ENCODE measurements around the gene RAB5B.

The RAB5B gene

GRCh38 chr12:56041552-56042429 is 67.9 kb downstream of the RAB5B start, which contains the start of gene RPS26 (continued):
- TF ChIP-seq ZBTB11 (tag by site-specific recombination; conservative IDR thresholded peaks at IDR 0.05; ENCODE audit: low read depth) (peak; percentile 95), ZNF239 (tag by site-specific recombination; IDR thresholded peaks at IDR 0.05) (no peak), PRDM4 (tag by site-specific recombination; IDR thresholded peaks at IDR 0.05) (peak; percentile 81), YY1 (tag by site-specific recombination; IDR thresholded peaks at IDR 0.05) (peak; percentile 94), ZNF350 (tag by site-specific recombination; IDR thresholded peaks at IDR 0.05) (no peak), ZNF148 (tag by site-specific recombination; IDR thresholded peaks at IDR 0.05; ENCODE audit: borderline replicate concordance) (peak; percentile 90), ZSCAN4 (tag by site-specific recombination; IDR thresholded peaks at IDR 0.05) (peak; percentile 68), ZNF398 (tag by site-specific recombination; IDR thresholded peaks at IDR 0.05) (no peak), ZNF571 (tag by site-specific recombination; IDR thresholded peaks at IDR 0.05) (no peak), ZNF768 (tag by site-specific recombination; IDR thresholded peaks at IDR 0.05) (no peak), KLF17 (tag by site-specific recombination; IDR thresholded peaks at IDR 0.05) (peak; percentile 97), ZNF529 (tag by site-specific recombination; IDR thresholded peaks at IDR 0.05; ENCODE audit: insufficient replicate concordance) (no peak), HOXA7 (CRISPR knock-in tag; IDR thresholded peaks at IDR 0.05; ENCODE audit: borderline replicate concordance) (no peak), PRDM10 (tag by site-specific recombination; IDR thresholded peaks at IDR 0.05) (peak; percentile 56), KLF1 (tag by site-specific recombination; IDR thresholded peaks at IDR 0.05) (peak; percentile 59), ZNF488 (tag by site-specific recombination; IDR thresholded peaks at IDR 0.05) (no peak), ZNF354C (tag by site-specific recombination; IDR thresholded peaks at IDR 0.05; ENCODE audit: borderline replicate concordance, low read depth) (no peak), ZNF214 (tag by site-specific recombination; IDR thresholded peaks at IDR 0.05; ENCODE audit: borderline replicate concordance) (no peak), ZNF169 (tag by site-specific recombination; IDR thresholded peaks at IDR 0.05) (no peak), WT1 (tag by site-specific recombination; IDR thresholded peaks at IDR 0.05) (peak; percentile 71; the same call in 1 of the 2 replicates)
